B cell (primary cell): Measurements from ENCODE around the gene E2F3. TPM values are rescaled to one million over a fixed set of nuclear protein-coding genes. Genes with fewer than 3 reads are reported as not detected.

Source experiments
- ATAC-seq: fragments of 200-7000 bp; cut with Tn5 transposase; one replicate; pipeline ENCODE4 v1.10.0; 2021; ENCODE audit warnings: low read depth, mild to moderate bottlenecking, moderate number of reproducible peaks, moderate library complexity
- CTCF ChIA-PET: fragments of 350-600 bp; sonication (Branson Sonifier 250); formaldehyde crosslinking; loops from one replicate; lab custom pipeline; 2021; ENCODE audit warnings: antibody characterized with exemption, inconsistent platforms; lab: Charles Lee
- POLR2A ChIA-PET: fragments of 350-600 bp; sonication (Branson Sonifier 250); formaldehyde crosslinking; loops from one replicate; lab custom pipeline; 2021; ENCODE audit warnings: antibody characterized with exemption; lab: Charles Lee
- DNase-seq: peaks from one replicate; pipeline ENCODE4 v3.0.0; 2013
- H2AFZ ChIP-seq: 2 replicates; pipeline ENCODE4 v1.6.1; 2012; ENCODE audit warnings: mild to moderate bottlenecking, low read depth, low read length; ENCODE audit not compliant: insufficient read depth, poor library complexity, severe bottlenecking
- H3K27ac ChIP-seq, 2 donors: 1 replicate in 1 of 2; 2 replicates in 1 of 2; pipeline ENCODE4 v1.5.1; 2012 to 2013; ENCODE audit warnings: low read length in 2 of 2, mild to moderate bottlenecking in 2 of 2, moderate library complexity in 1 of 2
- H3K27me3 ChIP-seq, 4 experiments: fragments of 200-600 bp in 1 of 4; sonication (generic) in 1 of 4; replicated peaks in 1 of 4; 1 replicate in 2 of 4; 2 replicates in 2 of 4; pipeline versions ENCODE4 v1.6.1 to v1.7.0; 2013 to 2016; ENCODE audit warnings: low read length in 3 of 4, mild to moderate bottlenecking in 2 of 4, mixed read lengths in 1 of 4, moderate library complexity in 1 of 4; ENCODE audit not compliant: insufficient read depth in 4 of 4, control insufficient read depth in 3 of 4; ENCODE audit errors: control extremely low read depth in 1 of 4
- H3K36me3 ChIP-seq, 2 experiments: replicated peaks in 1 of 2; 1 replicate in 1 of 2; 2 replicates in 1 of 2; pipeline versions ENCODE4 v1.6.1 to v1.7.1; 2013; ENCODE audit warnings: low read length in 1 of 2; ENCODE audit not compliant: insufficient read depth in 2 of 2, control insufficient read depth in 1 of 2; ENCODE audit errors: control extremely low read depth in 1 of 2, extremely low read depth in 1 of 2
- H3K4me1 ChIP-seq, 2 donors: fragments of 200-600 bp in 1 of 2; sonication (generic) in 1 of 2; 1 replicate in 1 of 2; 2 replicates in 1 of 2; pipeline versions ENCODE4 v1.5.1 to v1.6.1; 2013 to 2017; ENCODE audit warnings: low read length in 2 of 2; ENCODE audit not compliant: control insufficient read depth in 2 of 2, insufficient read depth in 2 of 2
- H3K4me2 ChIP-seq: replicated peaks from 2 replicates; pipeline ENCODE3; 2012; ENCODE audit warnings: mild to moderate bottlenecking, low read depth, low read length; ENCODE audit not compliant: poor library complexity, severe bottlenecking
- H3K4me3 ChIP-seq, 5 experiments: fragments of 200-600 bp in 1 of 5; sonication (generic) in 1 of 5; 1 replicate in 3 of 5; 2 replicates in 2 of 5; pipeline versions ENCODE4 v1.5.1 to v1.7.0; 2011 to 2016; ENCODE audit warnings: low read length in 4 of 5, mild to moderate bottlenecking in 4 of 5, low read depth in 2 of 5, control low read depth in 1 of 5, moderate library complexity in 1 of 5; ENCODE audit not compliant: insufficient read depth in 1 of 5; ENCODE audit errors: control extremely low read depth in 1 of 5, extremely low read depth in 1 of 5
- H3K79me2 ChIP-seq: fragments of 200-600 bp; sonication (generic); one replicate; pipeline ENCODE4 v1.6.0; 2016; ENCODE audit warnings: low read length; ENCODE audit not compliant: control insufficient read depth, insufficient read depth
- H3K9ac ChIP-seq: fragments of 200-600 bp; sonication (generic); 2 replicates; pipeline ENCODE4 v1.6.1; 2017; ENCODE audit warnings: mild to moderate bottlenecking, low read length, moderate library complexity
- H3K9me3 ChIP-seq, 3 donors: one replicate each; pipeline versions ENCODE4 v1.6.1 to v1.7.1; 2013; ENCODE audit warnings: low read length in 2 of 3; ENCODE audit not compliant: control insufficient read depth in 2 of 3, insufficient read depth in 1 of 3; ENCODE audit errors: control extremely low read depth in 1 of 3
- H4K20me1 ChIP-seq: 2 replicates; pipeline ENCODE4 v1.6.0; 2012; ENCODE audit warnings: mild to moderate bottlenecking, low read length; ENCODE audit not compliant: insufficient read depth, control insufficient read depth, poor library complexity, severe bottlenecking
- H3K27ac Mint-ChIP-seq: one replicate; pipeline ENCODE4 v1.8.0; 2021; ENCODE audit warnings: mixed read lengths
- H3K27me3 Mint-ChIP-seq: one replicate; pipeline ENCODE4 v1.8.0; 2021; ENCODE audit warnings: mixed read lengths
- H3K4me1 Mint-ChIP-seq: one replicate; pipeline ENCODE4 v1.8.0; 2021; ENCODE audit warnings: mixed read lengths
- H3K4me3 Mint-ChIP-seq: one replicate; pipeline ENCODE4 v1.8.0; 2021; ENCODE audit warnings: mixed read lengths
- H3K9me3 Mint-ChIP-seq: one replicate; pipeline ENCODE4 v1.8.0; 2022; ENCODE audit warnings: mixed read lengths; ENCODE audit not compliant: insufficient read depth
- CTCF ChIP-seq: fragments of 200-600 bp; IDR thresholded peaks from one replicate; pipeline ENCODE4 v1.8.0; 2022; ENCODE audit warnings: antibody characterized with exemption, mild to moderate bottlenecking
- EZH2 ChIP-seq: IDR thresholded peaks from 2 replicates; pipeline ENCODE4 v1.6.1; 2012; ENCODE audit warnings: borderline replicate concordance, low read depth, mild to moderate bottlenecking, moderate library complexity, low read length; ENCODE audit not compliant: insufficient read depth, poor library complexity, severe bottlenecking
- WGBS: methylation state at CpG from one replicate; pipeline ENCODE4 v1.1.5; 2013; ENCODE audit warnings: missing lambda C conversion rate; ENCODE audit not compliant: insufficient coverage; 5-methylcytosine and 5-hydroxymethylcytosine counted together
- intact Hi-C: fragments of 100-400 bp; cut with micrococcal nuclease; formaldehyde crosslinking; loops from one replicate; pipeline ENCODE4 v1.10.0; 2022
- polyA plus RNA-seq: library from polyadenylated mRNA; depleted of rRNA; stranded (reverse); fragments of >200 nt; gene quantifications from 2 replicates; pipeline ENCODE4 v1.2.3, GENCODE V29; 2012
- total RNA-seq, 2 donors: library from RNA; stranded (reverse); fragments of 120-200 nt in 1 of 2; gene quantifications; 1 replicate in 1 of 2; 2 replicates in 1 of 2; pipeline versions ENCODE4 v1.2.3 to v1.2.4, GENCODE V29; 2013 to 2022

Gene E2F3
- total and polyA plus RNA-seq, 2 donors (not counting 1 experiment from before 2014, with no cell fraction given) = 2.2 to 8.3 TPM

GRCh38 chr6:20477485-20477884, 75.8 kb downstream of the E2F3 start:
- Histone ChIP-seq H3K4me1 (no peaks in the 10 kb centered on the region), H3K4me2 (no peak overlapping the region), H4K20me1 (no peaks in the 10 kb centered on the region), H3K79me2 (peaks cover 15% of the 10 kb centered on the region), H3K4me3 (no peak overlapping the region), H3K9me3 (no peaks in the 10 kb centered on the region), H3K27ac (no peak overlapping the region), H2AFZ (no peak overlapping the region), H3K9ac (no peak overlapping the region), H3K36me3 (peaks cover 1 to 19% of the 10 kb centered on the region in 2 experiments), H3K27me3 (no peaks in the 10 kb centered on the region)
- Mint-ChIP-seq H3K27ac (no peak overlapping the region), H3K27me3 (no peaks in the 10 kb centered on the region), H3K4me3 (no peak overlapping the region), H3K4me1 (no peaks in the 10 kb centered on the region), H3K9me3 (no peaks in the 10 kb centered on the region)
- CTCF ChIA-PET = no interaction called here
- DNase-seq (no peak), ATAC-seq (no peak)
- POLR2A ChIA-PET = no interaction called here
- WGBS = no CpG with 5 or more reads among the region's 2 CpGs
- intact Hi-C loops = no loop called here
- TF ChIP-seq EZH2 = no peak
- TF ChIP-seq CTCF = no peak

GRCh38 chr6:20479060-20479459, 77.4 kb downstream of the E2F3 start:
- 67% methylated on average over 1 of the region's 5 CpGs for WGBS
- Histone ChIP-seq H3K36me3 (peaks cover 1 to 27% of the 10 kb centered on the region in 2 experiments), H3K79me2 (peaks cover 8% of the 10 kb centered on the region), H2AFZ (no peak overlapping the region), H3K27me3 (no peaks in the 10 kb centered on the region), H4K20me1 (no peaks in the 10 kb centered on the region), H3K9ac (no peak overlapping the region), H3K9me3 (no peaks in the 10 kb centered on the region), H3K27ac (no peak overlapping the region), H3K4me1 (no peaks in the 10 kb centered on the region), H3K4me3 (no peak overlapping the region), H3K4me2 (no peak overlapping the region)
- no peak for ATAC-seq
- ChIA-PET POLR2A (no interaction called here), CTCF (no interaction called here)
- Mint-ChIP-seq H3K4me3 (no peak overlapping the region), H3K27me3 (no peaks in the 10 kb centered on the region), H3K27ac (no peak overlapping the region), H3K9me3 (no peaks in the 10 kb centered on the region), H3K4me1 (no peaks in the 10 kb centered on the region)
- intact Hi-C loops = no loop called here
- TF ChIP-seq CTCF = no peak
- TF ChIP-seq EZH2 = no peak
- DNase-seq = no peak
